IPS-15b (cell line): Measurements from ENCODE around the gene FAM209B.

Source experiments
- H3K27me3 ChIP-seq: one replicate; pipeline ENCODE4 v1.6.1; 2013; ENCODE audit warnings: low read length; ENCODE audit not compliant: control insufficient read depth, insufficient read depth
- H3K36me3 ChIP-seq: one replicate; pipeline ENCODE4 v1.6.1; 2013; ENCODE audit warnings: low read length; ENCODE audit not compliant: control insufficient read depth, insufficient read depth
- H3K4me1 ChIP-seq: one replicate; pipeline ENCODE4 v1.6.1; 2013; ENCODE audit warnings: mild to moderate bottlenecking, low read length; ENCODE audit not compliant: control insufficient read depth, insufficient read depth
- H3K4me3 ChIP-seq: one replicate; pipeline ENCODE4 v1.5.1; 2013; ENCODE audit warnings: low read depth, low read length
- H3K9ac ChIP-seq: one replicate; pipeline ENCODE4 v1.6.1; 2013; ENCODE audit warnings: low read depth, mild to moderate bottlenecking, low read length
- H3K9me3 ChIP-seq: one replicate; pipeline ENCODE4 v1.6.1; 2013; ENCODE audit warnings: mild to moderate bottlenecking, low read length; ENCODE audit not compliant: control insufficient read depth, insufficient read depth

FAM209B gene

GRCh38 chr20:56575961-56576360, 42.9 kb downstream of the FAM209B start:
- Histone ChIP-seq H3K36me3 (no peaks in the 10 kb centered on the region), H3K27me3 (no peaks in the 10 kb centered on the region), H3K4me3 (no peak overlapping the region), H3K4me1 (no peaks in the 10 kb centered on the region), H3K9ac (no peak overlapping the region), H3K9me3 (no peaks in the 10 kb centered on the region)

- Histone ChIP-seq H3K9me3 (no peaks in the 10 kb centered on the region), H3K4me1 (no peaks in the 10 kb centered on the region), H3K9ac (no peak overlapping the region), H3K27me3 (no peaks in the 10 kb centered on the region), H3K36me3 (no peaks in the 10 kb centered on the region), H3K4me3 (no peak overlapping the region)
Observed at GRCh38 chr20:56579301-56579710, 46.3 kb downstream of the FAM209B start.

GRCh38 chr20:56580226-56580625, 47.2 kb downstream of the FAM209B start:
- H3K9me3 ChIP-seq, result no peaks in the 10 kb centered on the region
- no peaks in the 10 kb centered on the region for H3K27me3 ChIP-seq
- no peak overlapping the region for H3K4me3 ChIP-seq
- H3K36me3 ChIP-seq, result no peaks in the 10 kb centered on the region
- no peak overlapping the region for H3K9ac ChIP-seq
- H3K4me1 ChIP-seq, result peaks cover 4% of the 10 kb centered on the region

GRCh38 chr20:56581701-56582100, 48.7 kb downstream of the FAM209B start:
- no peaks in the 10 kb centered on the region for H3K36me3 ChIP-seq
- H3K9ac ChIP-seq, result no peak overlapping the region
- no peaks in the 10 kb centered on the region for H3K9me3 ChIP-seq
- H3K27me3 ChIP-seq, result no peaks in the 10 kb centered on the region
- no peak overlapping the region for H3K4me3 ChIP-seq
- H3K4me1 ChIP-seq, result peaks cover 4% of the 10 kb centered on the region

GRCh38 chr20:56582542-56582941, 49.5 kb downstream of the FAM209B start:
- Histone ChIP-seq H3K9ac (no peak overlapping the region), H3K27me3 (no peaks in the 10 kb centered on the region), H3K36me3 (no peaks in the 10 kb centered on the region), H3K4me3 (no peak overlapping the region), H3K4me1 (peaks cover 6% of the 10 kb centered on the region), H3K9me3 (no peaks in the 10 kb centered on the region)

- H3K9ac ChIP-seq, result no peak overlapping the region
- H3K27me3 ChIP-seq, result no peaks in the 10 kb centered on the region
- H3K9me3 ChIP-seq, result no peaks in the 10 kb centered on the region
- H3K4me1 ChIP-seq, result peaks cover 6% of the 10 kb centered on the region
- H3K4me3 ChIP-seq, result no peak overlapping the region
- no peaks in the 10 kb centered on the region for H3K36me3 ChIP-seq
Observed at GRCh38 chr20:56584916-56585315, 51.9 kb downstream of the FAM209B start.
